ENCODE results near the gene MYDGF. TPM values are rescaled to one million over a fixed set of nuclear protein-coding genes. Genes with fewer than 3 reads are reported as not detected.

The MYDGF gene
- total RNA-seq, 1 experiment from 2014 or later, result 188 TPM

DNA sequence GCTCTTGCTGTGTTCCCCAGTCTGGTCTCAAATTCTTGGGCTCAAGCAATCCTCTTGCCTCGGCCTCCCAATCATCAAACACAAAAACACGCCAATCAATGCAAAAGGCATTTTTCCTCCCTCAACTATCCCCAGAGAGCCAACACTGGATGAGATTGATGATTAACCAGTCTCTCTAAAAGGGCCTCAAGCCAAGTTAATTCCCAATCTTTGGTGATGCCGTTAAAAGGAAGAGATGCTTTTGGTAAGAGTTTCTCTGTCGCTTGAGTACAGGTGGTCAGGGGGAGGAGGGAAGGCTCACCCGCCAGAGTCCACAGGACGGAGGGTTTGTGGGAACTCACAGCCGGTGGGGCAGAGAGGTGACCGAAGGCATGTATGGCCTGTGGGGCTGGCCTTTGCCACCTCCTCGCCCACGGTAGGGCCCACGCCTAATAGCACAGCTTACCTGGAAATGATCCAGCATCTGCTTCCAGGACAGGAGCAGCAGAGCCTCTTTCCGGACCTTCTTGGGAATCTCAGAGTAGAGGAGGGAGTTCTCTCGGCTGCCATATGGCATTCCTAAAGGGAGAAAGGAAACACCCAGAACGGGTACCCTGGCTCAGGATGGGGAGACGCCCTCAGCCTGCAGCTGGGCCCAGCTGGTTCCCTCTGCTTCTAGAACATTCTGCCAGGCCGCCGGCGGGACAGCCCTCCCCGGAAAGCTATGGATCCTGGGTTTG lies 35.4 kb upstream of the MYDGF start:
- H3K36me3 Mint-ChIP-seq (ENCODE audit: insufficient read depth, unreplicated experiment), result peaks cover 73% of the 10 kb centered on the region
- CTCF ChIA-PET, result no interaction called here
- no peak for DNase-seq (ENCODE audit: unreplicated experiment)
- H3K4me3 Mint-ChIP-seq (ENCODE audit: unreplicated experiment), result no peak overlapping the region
- intact Hi-C loops (cut with micrococcal nuclease), result no loop called here
- no peaks in the 10 kb centered on the region for H3K9me3 Mint-ChIP-seq (ENCODE audit: unreplicated experiment)
- no TSS peak for BruUV-seq (replicated peaks)
- TF ChIP-seq, protein P1, sequence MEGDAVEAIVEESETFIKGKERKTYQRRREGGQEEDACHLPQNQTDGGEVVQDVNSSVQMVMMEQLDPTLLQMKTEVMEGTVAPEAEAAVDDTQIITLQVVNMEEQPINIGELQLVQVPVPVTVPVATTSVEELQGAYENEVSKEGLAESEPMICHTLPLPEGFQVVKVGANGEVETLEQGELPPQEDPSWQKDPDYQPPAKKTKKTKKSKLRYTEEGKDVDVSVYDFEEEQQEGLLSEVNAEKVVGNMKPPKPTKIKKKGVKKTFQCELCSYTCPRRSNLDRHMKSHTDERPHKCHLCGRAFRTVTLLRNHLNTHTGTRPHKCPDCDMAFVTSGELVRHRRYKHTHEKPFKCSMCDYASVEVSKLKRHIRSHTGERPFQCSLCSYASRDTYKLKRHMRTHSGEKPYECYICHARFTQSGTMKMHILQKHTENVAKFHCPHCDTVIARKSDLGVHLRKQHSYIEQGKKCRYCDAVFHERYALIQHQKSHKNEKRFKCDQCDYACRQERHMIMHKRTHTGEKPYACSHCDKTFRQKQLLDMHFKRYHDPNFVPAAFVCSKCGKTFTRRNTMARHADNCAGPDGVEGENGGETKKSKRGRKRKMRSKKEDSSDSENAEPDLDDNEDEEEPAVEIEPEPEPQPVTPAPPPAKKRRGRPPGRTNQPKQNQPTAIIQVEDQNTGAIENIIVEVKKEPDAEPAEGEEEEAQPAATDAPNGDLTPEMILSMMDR (IDR thresholded peaks at IDR 0.05; ENCODE audit: unreplicated experiment), result no peak
- H3K27ac Mint-ChIP-seq (ENCODE audit: low read depth, unreplicated experiment), result no peak overlapping the region
- POLR2A ChIA-PET, result no interaction called here
- H3K27me3 Mint-ChIP-seq (ENCODE audit: insufficient read depth, unreplicated experiment), result no peaks in the 10 kb centered on the region
- peaks cover 22% of the 10 kb centered on the region for H3K4me1 Mint-ChIP-seq (ENCODE audit: insufficient read depth, unreplicated experiment)

DNA sequence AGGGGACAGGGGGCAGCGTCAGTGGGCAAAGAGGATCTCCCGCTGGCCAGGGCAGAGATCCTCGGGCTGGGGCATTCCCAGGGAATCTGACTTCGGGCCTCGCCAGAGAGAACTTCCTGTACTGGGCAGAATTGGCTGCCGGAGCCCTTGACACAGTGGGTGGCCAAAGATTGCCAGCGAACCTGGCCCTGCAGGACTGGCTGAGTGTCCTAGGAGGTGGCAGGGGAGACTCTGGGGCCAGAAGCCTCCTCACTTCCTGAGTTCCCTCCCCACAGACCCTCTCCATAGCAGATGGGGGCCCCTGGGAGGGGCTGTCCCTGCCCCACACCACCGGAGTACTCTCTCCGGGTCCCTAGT lies 34.2 kb upstream of the MYDGF start:
- Mint-ChIP-seq H3K27ac (ENCODE audit: low read depth, unreplicated experiment) (peak overlapping the region; percentile 19), H3K4me1 (ENCODE audit: insufficient read depth, unreplicated experiment) (peaks cover 19% of the 10 kb centered on the region), H3K4me3 (ENCODE audit: unreplicated experiment) (no peak overlapping the region), H3K27me3 (ENCODE audit: insufficient read depth, unreplicated experiment) (no peaks in the 10 kb centered on the region), H3K9me3 (ENCODE audit: unreplicated experiment) (no peaks in the 10 kb centered on the region), H3K36me3 (ENCODE audit: insufficient read depth, unreplicated experiment) (peaks cover 79% of the 10 kb centered on the region)
- BruUV-seq (replicated peaks), result no TSS peak
- CTCF ChIA-PET, result no interaction called here
- POLR2A ChIA-PET, result no interaction called here
- TF ChIP-seq, protein P1 (IDR thresholded peaks at IDR 0.05; ENCODE audit: unreplicated experiment), result no peak
- intact Hi-C loops (cut with micrococcal nuclease), result no loop called here
- DNase-seq (ENCODE audit: unreplicated experiment), result no peak

DNA sequence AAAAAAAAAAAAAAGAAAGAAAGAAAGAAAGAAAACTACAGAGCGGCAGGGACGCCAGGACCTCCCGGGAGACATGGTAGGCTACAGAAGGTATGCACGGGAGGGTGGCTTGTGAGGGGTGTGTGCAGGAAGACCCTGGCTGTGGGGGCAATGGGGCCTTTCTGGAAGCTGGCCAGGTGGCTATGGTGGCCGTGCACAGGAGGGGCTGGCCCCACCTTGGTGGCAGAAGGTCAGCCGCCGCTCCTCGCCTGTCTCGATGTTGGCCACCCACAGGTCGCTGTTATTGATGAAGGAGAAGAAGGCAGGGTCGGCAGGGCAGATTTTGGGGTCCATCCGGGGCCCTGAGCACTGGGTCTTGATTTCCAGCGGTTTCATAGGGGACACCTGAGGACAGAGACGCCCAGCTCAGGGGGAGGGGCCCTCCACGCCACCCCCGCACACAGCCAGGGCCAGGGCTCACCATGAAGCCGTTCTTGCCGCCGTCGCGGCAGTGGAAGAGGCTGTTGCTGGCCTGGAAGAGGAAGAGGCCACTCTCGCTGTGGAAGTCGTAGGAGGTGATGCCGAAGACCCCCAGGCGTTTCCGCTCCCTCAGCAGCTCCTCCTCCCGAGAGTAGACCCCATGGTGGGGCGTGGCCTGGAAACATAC lies 33.7 kb upstream of the MYDGF start:
- BruUV-seq (replicated peaks), result no TSS peak
- TF ChIP-seq, protein P1 (IDR thresholded peaks at IDR 0.05; ENCODE audit: unreplicated experiment), result no peak
- CTCF ChIA-PET, result no interaction called here
- POLR2A ChIA-PET, result no interaction called here
- H3K27ac Mint-ChIP-seq (ENCODE audit: low read depth, unreplicated experiment), result peak overlapping the region; percentile 19
- H3K27me3 Mint-ChIP-seq (ENCODE audit: insufficient read depth, unreplicated experiment), result no peaks in the 10 kb centered on the region
- H3K4me1 Mint-ChIP-seq (ENCODE audit: insufficient read depth, unreplicated experiment), result peaks cover 15% of the 10 kb centered on the region
- no peak overlapping the region for H3K4me3 Mint-ChIP-seq (ENCODE audit: unreplicated experiment)
- no peaks in the 10 kb centered on the region for H3K9me3 Mint-ChIP-seq (ENCODE audit: unreplicated experiment)
- H3K36me3 Mint-ChIP-seq (ENCODE audit: insufficient read depth, unreplicated experiment), result peaks cover 76% of the 10 kb centered on the region
- intact Hi-C loops (cut with micrococcal nuclease), result no loop called here
- DNase-seq (ENCODE audit: unreplicated experiment), result no peak

DNA sequence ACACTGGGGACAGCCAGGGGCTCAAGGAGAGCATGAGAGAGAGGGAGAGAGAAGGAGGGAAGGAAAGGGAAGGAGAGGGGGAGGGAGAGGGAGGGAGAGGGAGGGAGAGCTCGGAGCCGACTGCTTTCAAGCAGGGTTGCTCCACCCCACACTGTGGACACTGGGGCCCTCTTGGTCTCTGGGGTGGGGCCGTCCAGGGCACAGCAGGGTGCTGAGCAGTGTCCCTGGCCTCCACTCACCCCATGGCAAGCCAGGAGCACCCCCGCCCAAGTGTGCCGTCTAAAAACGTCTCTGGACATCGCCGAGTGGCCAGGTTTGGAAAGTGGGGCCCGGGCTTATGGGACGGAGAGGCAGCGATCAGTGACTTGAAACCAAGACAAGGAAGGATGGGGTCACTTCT lies 32.6 kb upstream of the MYDGF start:
- ChIA-PET POLR2A (no interaction called here), CTCF (no interaction called here)
- TF ChIP-seq, protein P1 (IDR thresholded peaks at IDR 0.05; ENCODE audit: unreplicated experiment), result no peak
- Mint-ChIP-seq H3K4me3 (ENCODE audit: unreplicated experiment) (no peak overlapping the region), H3K9me3 (ENCODE audit: unreplicated experiment) (no peaks in the 10 kb centered on the region), H3K27me3 (ENCODE audit: insufficient read depth, unreplicated experiment) (no peaks in the 10 kb centered on the region), H3K27ac (ENCODE audit: low read depth, unreplicated experiment) (peak overlapping the region; percentile 12), H3K4me1 (ENCODE audit: insufficient read depth, unreplicated experiment) (peaks cover 6% of the 10 kb centered on the region), H3K36me3 (ENCODE audit: insufficient read depth, unreplicated experiment) (peaks cover 76% of the 10 kb centered on the region)
- intact Hi-C loops (cut with micrococcal nuclease), result no loop called here
- no TSS peak for BruUV-seq (replicated peaks)
- no peak for DNase-seq (ENCODE audit: unreplicated experiment)
